ENCODE measurements around the gene NDRG3.

NDRG3 gene

DNA sequence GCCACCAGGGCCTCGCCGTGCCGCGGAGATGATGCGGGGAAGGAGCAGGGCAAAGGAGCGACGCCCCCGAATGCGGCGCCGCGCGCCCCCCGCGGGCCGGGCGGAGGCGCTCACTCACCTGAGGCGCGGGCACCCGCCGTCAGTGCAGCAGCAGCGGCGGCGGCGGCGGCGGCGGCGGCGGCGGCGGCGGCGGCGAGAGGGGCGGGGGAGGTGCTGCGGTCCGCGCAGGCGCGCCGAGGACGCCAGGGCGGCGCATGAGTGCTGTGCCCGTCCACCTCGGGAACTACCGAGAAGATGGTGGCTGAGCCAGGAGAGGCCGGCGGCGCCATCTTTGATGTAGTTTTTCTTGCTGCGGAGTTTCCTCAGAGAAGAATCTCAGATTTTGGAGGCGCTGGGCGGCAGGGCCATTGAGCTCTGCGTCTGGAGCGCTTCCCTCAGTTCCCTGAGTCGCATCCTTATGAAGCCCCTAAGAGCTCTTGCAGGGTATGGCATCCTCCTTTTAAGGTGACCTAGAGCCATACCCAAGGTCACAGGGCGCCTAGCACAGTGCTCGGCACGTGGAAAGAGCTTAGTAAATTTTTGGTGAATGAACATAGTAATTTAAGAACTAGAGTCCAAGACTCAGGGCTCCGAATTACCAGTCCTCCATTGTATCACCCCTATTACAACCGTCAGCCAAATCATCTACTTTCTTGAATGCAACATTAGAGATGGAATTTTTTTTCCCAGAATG, at the start of gene NDRG3:
Gene NDRG3 (minus strand): TSS at position 164 of the 733 bp plus-strand sequence. CDS start 24,355 bp downstream, outside the sequence.
- peak; percentile 98 for DNase-seq (ENCODE audit: low read depth, low spot score)

DNA sequence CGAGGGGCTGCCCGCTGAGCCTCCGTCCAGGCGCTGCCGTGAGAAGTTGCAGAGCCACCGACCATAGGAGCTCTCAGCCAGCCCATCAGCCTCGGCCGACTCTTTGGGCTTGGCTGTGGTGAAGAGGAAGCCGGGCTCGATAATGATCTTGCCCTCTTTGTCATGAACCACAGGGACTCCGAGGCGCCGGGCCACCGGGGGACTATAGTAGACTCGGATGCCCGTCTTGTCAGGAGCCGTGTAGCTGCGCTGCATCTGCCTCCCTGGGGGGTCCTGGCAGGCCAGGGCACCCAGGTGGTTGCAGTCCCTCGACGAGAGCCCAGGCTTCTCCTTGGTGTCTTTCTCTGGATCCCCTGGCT, 48.2 kb upstream of the NDRG3 start:
- DNase-seq (ENCODE audit: low read depth, low spot score), result no peak

DNA sequence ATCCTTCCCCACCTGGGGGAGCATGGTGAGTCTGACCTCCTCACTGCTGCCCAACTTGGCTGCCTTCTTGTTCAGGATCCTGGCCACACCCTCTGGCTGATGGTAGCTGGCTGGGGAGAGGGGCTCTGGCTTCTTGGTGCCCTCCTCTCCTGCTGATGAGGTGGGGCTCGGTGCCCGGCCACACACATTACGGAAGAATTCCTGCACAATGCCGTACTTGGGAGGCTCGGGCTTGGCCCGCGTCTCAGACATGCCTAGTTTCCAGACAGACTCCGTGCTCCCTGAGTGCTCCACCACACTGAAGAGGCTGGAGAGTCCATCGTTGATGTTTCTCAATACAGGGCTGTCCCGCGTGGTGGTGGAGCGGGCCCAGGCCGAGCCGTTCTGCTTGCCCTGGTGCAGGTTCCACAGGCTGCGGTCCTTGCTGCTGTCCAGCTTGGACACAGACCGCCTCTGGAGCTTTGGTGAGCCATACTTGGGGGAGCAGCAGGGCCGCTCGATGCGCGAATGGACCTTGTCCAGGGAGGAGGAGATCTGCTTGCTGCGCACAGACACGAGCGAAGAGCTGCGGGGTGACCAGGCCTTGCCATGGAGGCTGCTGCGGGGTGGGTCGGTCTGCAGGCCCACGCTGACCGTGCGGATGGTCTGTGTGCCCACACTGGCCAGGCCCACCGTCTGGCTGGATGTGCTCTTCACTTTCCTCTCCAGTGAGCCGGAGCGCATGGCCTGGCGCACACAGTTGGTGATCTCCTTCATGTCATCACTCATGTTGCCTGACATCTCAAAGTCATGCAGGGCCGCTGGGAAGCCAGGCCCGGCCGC, 47.6 kb upstream of the NDRG3 start:
- no peak for DNase-seq (ENCODE audit: low read depth, low spot score)

- peak; percentile 95 for DNase-seq (ENCODE audit: low read depth, low spot score)
Observed at GRCh38 chr20:36792422-36792821, 46.5 kb upstream of the NDRG3 start.

- DNase-seq (ENCODE audit: low read depth, low spot score), result no peak
Observed at GRCh38 chr20:36791862-36792261, 46.0 kb upstream of the NDRG3 start.

- DNase-seq (ENCODE audit: low read depth, low spot score), result no peak
Observed at GRCh38 chr20:36786663-36787062, 40.8 kb upstream of the NDRG3 start.

- DNase-seq (ENCODE audit: low read depth, low spot score), result no peak
Observed at GRCh38 chr20:36786246-36786645, 40.4 kb upstream of the NDRG3 start.

DNA sequence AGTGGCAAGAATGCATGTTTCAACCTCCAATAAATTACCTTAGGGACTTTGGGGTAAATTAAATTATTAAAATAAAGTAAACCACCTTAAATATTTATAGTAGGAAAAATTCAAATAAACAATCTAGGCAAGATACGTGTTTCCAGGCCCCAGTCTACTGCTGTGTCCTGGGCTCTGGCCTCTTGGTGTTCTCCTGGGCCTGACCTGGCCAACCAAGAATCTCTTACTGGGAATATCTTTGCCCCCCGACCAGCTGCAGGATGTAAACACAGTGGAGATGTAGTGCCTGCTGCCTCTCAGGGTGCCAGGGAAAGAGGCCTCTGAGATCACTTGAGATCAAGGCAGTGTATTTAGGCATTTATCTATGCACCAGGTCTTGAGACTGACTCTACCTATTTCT, 39.4 kb upstream of the NDRG3 start:
- DNase-seq (ENCODE audit: low read depth, low spot score), result no peak

DNA sequence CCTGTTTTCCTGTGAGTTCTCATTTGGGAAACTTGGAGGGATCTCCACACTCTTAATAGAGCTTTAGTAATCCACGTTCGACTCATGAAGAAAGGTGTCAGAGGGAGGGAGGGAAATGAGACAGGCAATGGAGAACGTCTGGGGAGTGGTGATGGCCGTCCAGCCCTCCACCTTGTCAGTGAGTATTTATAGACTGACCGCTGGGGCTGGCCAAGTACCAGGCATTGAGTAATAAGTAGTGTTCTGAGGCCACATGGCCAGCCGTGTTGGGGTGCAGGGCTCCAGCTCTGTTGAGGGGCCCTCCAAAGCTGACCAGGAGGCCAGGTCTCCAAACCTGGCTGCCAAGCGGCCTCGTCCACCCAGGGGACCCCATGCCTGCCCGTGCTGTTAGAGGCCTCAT, 39.0 kb upstream of the NDRG3 start:
- DNase-seq (ENCODE audit: low read depth, low spot score), result no peak

DNA sequence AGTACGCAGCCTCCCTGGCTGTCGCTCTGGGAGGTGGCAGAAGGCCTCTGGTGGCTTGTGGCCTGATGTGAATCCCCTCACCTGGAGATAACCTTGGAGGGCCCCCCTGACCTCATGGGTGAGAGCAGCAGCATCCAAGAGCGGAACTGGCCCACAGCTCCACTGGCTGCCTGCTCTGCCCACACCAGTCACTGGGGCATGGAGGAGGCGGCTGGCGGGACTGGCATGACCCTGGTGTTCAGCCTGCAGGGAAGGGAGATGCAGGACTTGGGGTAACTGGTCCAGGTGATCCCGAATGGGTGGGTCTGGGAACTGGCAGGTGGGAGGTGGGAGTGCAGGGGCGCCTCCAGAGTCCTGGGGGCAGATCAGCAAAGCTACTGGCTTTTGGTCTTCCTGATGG, 38.2 kb upstream of the NDRG3 start:
- no peak for DNase-seq (ENCODE audit: low read depth, low spot score)

- no peak for DNase-seq (ENCODE audit: low read depth, low spot score)
Observed at GRCh38 chr20:36779656-36780025, 33.8 kb upstream of the NDRG3 start.

DNA sequence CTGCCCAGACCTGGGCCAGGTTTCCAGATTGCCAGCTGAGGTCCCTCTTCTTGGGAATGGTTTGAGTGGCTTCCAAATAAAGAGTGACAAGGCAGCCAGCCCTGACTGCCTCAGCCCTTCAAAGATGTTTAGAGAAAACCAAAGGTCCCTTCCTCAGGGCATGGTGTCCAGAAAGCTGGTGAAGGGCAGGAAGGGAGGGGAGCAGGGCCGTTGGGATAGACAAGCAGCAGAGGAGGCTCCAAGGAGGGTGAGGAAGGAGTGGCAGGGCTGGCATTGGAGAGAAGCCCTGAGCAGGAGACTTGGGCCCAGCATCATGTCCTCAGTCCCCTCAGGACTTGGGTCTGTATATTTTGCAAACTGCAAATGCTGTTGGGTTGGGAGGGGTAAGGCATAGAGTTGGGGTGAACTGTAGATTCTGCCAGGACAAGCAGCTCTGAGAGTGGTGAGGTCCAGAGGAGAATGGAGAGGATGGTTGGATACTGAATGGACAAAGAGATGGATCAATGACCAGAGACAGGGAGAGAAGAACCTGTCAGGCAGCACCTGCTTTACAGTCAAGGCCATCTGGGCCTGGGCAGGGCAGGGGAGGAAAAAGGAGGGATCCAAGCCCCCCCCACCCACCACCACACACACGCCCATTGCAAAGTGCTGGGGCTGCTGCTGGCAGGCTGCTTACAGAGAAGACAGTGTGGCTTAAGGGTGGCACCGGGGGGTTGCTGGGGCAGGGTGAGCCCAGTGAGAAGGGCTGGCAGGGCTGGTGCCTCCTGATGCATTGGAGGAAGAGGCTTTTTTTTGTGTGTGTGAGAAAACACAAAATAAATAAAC, 33.2 kb upstream of the NDRG3 start:
- DNase-seq (ENCODE audit: low read depth, low spot score), result no peak

GRCh38 chr20:36777576-36777975, 31.7 kb upstream of the NDRG3 start:
- no peak for DNase-seq (ENCODE audit: low read depth, low spot score)

DNA sequence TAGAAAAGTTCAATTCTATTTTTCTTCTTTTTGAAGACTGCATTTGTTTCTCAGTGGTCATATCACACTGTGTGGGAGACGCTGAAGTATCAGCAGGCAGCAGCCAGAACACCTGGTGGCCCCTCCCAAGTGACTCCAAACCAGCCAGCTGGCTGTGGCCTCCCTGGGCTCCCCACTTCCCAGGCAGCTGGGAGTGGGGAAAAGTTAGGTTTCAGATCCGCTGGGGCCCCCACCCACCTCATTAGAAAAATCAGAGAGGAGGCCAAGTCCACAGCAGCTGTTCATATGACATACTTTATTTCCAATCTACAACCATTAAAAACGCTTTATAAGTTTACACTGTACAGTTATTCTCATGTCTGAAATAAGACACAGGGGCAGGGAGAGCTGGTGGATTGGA, 31.3 kb upstream of the NDRG3 start:
- DNase-seq (ENCODE audit: low read depth, low spot score), result no peak

GRCh38 chr20:36775826-36776225, 29.9 kb upstream of the NDRG3 start:
- DNase-seq (ENCODE audit: low read depth, low spot score), result no peak

GRCh38 chr20:36775196-36775595, 29.3 kb upstream of the NDRG3 start:
- DNase-seq (ENCODE audit: low read depth, low spot score), result no peak

DNA sequence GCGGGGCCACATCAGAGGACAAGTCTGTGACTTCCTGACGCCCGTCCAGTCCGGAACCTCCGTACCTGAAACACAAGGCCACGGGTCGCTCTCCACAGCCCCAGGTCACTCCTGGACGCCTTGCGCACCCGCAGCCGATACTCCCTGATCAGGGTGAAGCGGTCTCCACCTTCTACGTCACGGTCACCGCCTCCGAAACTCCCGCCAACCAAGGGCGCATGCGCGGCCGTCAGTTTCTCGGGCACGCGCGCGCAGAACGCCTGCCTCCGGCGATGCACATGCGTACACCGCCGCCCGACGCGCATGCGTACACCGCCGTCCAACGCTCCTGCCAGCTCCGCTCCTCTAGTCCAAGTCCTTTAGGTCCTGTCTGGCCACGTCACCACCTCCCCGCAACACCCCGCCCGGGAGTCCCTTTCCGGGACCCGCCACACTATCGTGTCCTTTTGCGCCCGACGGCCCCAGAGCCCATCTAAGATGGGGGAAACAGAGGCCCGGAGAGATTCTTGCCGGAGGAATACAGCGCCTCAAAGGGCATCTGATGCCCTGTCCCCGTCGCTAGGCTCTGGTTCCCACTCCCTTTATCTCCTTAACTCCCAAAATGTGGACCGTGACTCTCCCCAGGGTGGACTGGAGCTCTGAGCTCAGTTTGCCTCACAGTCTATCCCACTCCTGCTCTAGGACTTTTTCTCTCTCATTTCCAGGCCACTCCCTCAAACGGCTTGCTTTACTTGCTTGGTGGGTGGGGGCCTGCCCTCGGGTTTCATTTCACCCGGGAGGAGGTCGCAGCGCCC, 27.9 kb upstream of the NDRG3 start, which contains the start of gene DSN1:
Gene DSN1 (minus strand): TSS at position 167 of the 794 bp plus-strand sequence. CDS start 2,305 bp downstream, outside the sequence.
- peak; percentile 99 for DNase-seq (ENCODE audit: low read depth, low spot score)

DNA sequence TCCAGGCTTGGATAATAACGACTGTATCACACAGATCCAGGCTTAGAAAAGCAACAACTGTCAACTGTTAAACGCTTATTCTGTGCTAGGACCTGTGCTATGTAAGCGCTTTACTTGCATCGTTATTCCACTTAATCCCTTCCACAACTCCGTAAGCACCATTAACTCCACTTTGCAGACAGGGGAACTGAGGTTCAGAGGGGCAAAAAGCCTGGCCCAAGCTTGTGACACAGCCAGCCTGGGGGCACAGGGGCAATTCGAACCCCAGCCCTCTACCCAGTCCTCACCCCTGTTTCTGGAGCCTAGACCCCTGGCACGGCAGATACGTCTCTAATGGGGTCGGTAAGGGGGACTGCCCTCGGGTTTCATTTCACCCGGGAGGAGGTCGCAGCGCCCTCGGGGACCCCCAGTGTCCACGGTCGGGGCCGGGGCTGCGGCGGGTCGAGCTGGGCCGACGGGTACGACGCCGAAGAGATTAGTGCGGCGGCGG, 27.3 kb upstream of the NDRG3 start:
- peak; percentile 9 for DNase-seq (ENCODE audit: low read depth, low spot score)

DNA sequence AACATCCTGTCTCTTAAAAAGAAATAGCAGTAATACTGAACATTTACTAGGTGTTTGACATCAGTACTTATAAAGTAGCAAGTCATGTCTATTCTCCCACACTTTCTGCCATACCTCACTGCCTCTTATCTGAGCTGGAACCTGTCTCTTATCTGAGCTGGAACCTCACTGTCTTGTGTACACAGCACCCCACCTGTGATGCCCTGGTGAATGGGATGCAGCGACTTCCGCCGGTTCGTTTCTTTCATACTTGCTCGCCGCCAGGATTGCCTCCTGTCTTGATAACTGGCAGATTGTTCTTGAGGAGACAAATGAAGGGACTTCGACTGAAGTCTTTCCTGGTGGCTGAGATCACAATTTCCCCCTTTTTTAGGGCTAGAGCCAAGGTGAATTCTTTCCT, 24.8 kb upstream of the NDRG3 start:
- no peak for DNase-seq (ENCODE audit: low read depth, low spot score)

GRCh38 chr20:36768768-36769430, 23.0 kb upstream of the NDRG3 start:
- peak; percentile 39 for DNase-seq (ENCODE audit: low read depth, low spot score)

DNA sequence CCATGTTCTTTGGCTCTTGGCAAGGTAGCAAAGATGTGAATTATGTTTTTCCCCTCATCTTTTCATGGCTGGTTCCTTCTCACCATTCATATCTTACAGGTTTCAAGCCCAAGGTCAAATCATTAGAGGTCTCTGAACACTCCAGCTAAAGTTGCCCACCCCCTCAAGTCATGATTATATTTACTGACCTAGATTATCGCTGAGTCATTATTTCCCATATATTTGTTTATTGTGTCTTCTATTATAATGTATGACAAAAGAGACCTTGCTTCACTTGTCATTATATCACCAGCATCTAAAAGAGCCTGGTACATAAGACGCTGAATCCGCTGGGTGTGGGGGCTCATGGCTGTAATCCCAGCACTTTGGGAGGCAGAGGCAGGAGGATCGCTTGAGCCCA, 15.2 kb upstream of the NDRG3 start:
- no peak for DNase-seq (ENCODE audit: low read depth, low spot score)
